ENCODE results near the gene MTSS2.

The MTSS2 gene

GRCh38 chr16:70699696-70700095, 13.8 kb upstream of the MTSS2 start:
- no peak for DNase-seq

GRCh38 chr16:70698901-70699300, 13.0 kb upstream of the MTSS2 start:
- DNase-seq: no peak

GRCh38 chr16:70697594-70698170, 11.8 kb upstream of the MTSS2 start:
- no peak for DNase-seq

GRCh38 chr16:70696952-70697593, 11.2 kb upstream of the MTSS2 start:
- DNase-seq: no peak

GRCh38 chr16:70696355-70696754, 10.5 kb upstream of the MTSS2 start:
- no peak for DNase-seq

GRCh38 chr16:70695331-70696070, 9.6 kb upstream of the MTSS2 start:
- DNase-seq: no peak

- DNase-seq: no peak
Measured at GRCh38 chr16:70694868-70695218, 9.0 kb upstream of the MTSS2 start.

GRCh38 chr16:70694088-70694867, 8.4 kb upstream of the MTSS2 start:
- DNase-seq: no peak

- no peak for DNase-seq
Measured at GRCh38 chr16:70692873-70693671, 7.2 kb upstream of the MTSS2 start.

- DNase-seq: no peak
Measured at GRCh38 chr16:70692130-70692872, 6.4 kb upstream of the MTSS2 start.

GRCh38 chr16:70691223-70692129, 5.6 kb upstream of the MTSS2 start:
- no peak for DNase-seq

- DNase-seq: no peak
Measured at GRCh38 chr16:70689970-70690891, 4.4 kb upstream of the MTSS2 start.

GRCh38 chr16:70689035-70689969, 3.4 kb upstream of the MTSS2 start:
- no peak for DNase-seq

GRCh38 chr16:70688246-70688742, 2.4 kb upstream of the MTSS2 start:
- no peak for DNase-seq

- no peak for DNase-seq
Measured at GRCh38 chr16:70687671-70688245, 1.9 kb upstream of the MTSS2 start.

- no peak for DNase-seq
Measured at GRCh38 chr16:70687102-70687511, 1.3 kb upstream of the MTSS2 start.

GRCh38 chr16:70686376-70687101, 686 bp upstream of the MTSS2 start:
- DNase-seq: no peak

Measured in activated gamma-delta T cell (primary cell).